GM12873 (cell line): ENCODE measurements around the gene CXCL1.

Source experiments
- TF ChIP-seq, protein P1 (sequence below): IDR thresholded peaks from 2 replicates; pipeline ENCODE4 v1.5.1; 2012; ENCODE audit warnings: low read depth, mild to moderate bottlenecking, moderate library complexity, low read length, control low read depth; ENCODE audit not compliant: insufficient read depth; ENCODE audit errors: missing control alignments

CXCL1 gene

DNA sequence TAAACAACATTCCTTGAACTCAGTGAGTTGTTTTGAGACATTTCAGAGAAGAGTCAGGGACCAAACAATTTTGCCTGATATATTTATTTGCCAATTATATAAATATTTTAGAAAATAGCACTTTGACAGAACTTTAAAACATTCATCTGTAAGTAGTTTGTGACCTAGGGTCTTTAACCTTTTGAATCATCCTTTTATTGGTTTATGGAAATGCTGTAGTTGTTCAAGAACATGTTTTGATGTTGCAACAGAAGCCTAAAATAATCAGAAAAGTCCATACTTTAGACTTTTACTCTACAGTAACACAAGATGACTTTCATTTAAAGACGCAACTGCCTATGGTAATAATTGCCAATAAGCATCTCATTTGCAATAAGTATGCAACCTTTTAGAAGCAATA is 43.0 kb downstream of the CXCL1 start:
- TF ChIP-seq, protein P1, sequence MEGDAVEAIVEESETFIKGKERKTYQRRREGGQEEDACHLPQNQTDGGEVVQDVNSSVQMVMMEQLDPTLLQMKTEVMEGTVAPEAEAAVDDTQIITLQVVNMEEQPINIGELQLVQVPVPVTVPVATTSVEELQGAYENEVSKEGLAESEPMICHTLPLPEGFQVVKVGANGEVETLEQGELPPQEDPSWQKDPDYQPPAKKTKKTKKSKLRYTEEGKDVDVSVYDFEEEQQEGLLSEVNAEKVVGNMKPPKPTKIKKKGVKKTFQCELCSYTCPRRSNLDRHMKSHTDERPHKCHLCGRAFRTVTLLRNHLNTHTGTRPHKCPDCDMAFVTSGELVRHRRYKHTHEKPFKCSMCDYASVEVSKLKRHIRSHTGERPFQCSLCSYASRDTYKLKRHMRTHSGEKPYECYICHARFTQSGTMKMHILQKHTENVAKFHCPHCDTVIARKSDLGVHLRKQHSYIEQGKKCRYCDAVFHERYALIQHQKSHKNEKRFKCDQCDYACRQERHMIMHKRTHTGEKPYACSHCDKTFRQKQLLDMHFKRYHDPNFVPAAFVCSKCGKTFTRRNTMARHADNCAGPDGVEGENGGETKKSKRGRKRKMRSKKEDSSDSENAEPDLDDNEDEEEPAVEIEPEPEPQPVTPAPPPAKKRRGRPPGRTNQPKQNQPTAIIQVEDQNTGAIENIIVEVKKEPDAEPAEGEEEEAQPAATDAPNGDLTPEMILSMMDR = no peak

DNA sequence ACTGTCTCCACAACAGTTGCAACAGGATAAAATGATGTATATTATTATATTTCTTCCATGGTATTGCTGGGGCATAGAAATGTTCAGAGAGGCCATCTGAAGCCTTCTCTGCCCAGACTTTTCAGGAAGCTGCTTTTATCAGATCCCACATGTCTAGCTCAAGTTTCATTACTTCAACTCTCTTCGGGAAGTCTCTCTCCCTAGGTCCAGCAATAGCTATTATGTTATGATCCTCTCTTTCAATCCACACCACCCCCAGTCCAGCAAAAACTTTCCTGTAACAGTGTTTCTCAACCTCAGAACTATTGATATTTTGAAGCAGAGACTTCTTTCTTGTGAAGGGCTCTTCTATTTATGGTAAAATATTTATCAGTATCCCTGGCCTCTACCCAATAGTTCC is 44.9 kb downstream of the CXCL1 start:
- TF ChIP-seq, protein P1 = no peak

- TF ChIP-seq, protein P1 = no peak
These were observed 47.2 kb downstream of the CXCL1 start for GRCh38 chr4:73916172-73916925.

- TF ChIP-seq, protein P1 = no peak
These were observed 47.9 kb downstream of the CXCL1 start for GRCh38 chr4:73917081-73917501.

GRCh38 chr4:73918058-73918457 is 48.9 kb downstream of the CXCL1 start:
- TF ChIP-seq, protein P1 = no peak

GRCh38 chr4:73919691-73920090 is 50.5 kb downstream of the CXCL1 start:
- TF ChIP-seq, protein P1 = no peak
